GM18511 (cell line): Measurements from ENCODE around the gene ATP8A2.

Experiments
- ATAC-seq: cut with Tn5 transposase; IDR thresholded peaks from one replicate; pipeline ENCODE4 v1.9.1; 2021; ENCODE audit warnings: mild to moderate bottlenecking, moderate library complexity; ENCODE audit not compliant: unreplicated experiment

ATP8A2 gene

DNA sequence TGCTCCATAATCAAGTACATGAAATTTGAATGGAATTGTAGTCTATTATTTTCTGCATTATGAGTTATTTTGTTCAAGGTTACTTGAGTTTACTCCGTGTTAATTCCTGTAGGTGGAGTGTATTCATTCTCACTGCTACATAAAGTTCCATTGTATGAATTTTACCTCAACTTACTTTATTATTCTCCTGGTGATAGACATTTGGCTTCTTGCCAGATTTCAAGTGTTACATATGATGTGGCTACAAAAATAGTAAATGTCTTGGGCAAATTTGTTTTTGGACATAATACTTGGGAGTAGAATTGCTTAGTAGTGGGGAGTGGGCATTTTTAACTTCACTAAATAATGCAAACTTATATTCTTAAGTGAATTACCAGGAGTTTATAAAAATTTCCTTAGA is 351.1 kb downstream of the ATP8A2 start:
- no peak for ATAC-seq

DNA sequence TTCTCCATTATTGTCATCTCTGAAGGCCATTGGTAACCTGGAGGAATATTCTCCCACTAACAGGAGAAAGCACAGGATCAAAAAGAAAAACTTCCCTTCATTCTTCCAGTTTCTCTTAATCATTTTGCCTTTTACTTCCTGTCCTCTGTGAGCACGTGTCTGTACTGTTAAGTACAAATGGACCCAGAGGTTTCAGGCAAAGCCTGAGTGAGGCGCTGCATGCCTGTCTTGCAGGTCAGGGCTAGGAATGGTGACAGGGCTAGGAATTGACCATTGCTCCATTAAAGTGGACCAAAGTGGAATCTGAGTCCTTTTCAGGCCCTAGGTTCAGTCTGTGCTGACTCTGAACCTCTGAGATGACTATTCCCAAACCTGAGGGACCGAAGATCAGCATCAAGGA is 353.3 kb downstream of the ATP8A2 start:
- no peak for ATAC-seq

DNA sequence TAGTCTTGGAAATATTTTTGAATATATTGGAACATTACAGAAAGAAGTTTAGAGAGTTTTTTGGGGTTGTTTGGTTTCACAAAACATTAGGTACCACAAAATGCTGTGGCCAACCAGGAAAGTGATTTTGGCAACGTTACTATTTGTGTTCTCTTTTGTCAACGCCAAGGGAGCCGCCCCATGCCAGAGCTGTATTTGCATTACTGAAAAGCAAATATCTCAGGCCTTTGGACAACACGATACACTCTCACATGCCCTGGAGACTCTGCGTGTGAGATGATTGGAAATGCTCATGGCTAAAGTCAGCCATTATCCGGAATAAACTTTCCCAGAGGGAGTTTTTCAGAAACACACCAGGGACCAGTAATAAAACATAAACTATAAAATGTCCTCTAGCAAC is 355.5 kb downstream of the ATP8A2 start:
- ATAC-seq = no peak

DNA sequence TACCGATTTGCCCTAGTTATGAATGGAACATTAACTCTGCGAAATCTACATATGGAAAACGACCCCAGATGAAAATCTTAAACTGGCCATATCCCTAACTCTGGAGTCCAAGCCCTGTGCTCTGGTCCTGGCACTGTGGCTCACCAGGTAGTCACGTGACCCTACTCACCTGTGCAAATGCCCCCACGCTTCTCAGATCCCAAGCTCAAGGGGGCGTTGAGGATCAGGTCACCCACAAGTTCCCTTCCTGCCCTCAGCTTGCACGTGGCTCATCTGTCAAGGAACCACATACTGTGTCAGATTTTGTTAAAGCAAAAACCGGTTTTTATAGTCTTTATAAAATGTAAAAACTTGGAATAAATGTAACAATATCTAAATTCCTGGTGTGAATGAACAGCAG is 356.0 kb downstream of the ATP8A2 start:
- no peak for ATAC-seq

DNA sequence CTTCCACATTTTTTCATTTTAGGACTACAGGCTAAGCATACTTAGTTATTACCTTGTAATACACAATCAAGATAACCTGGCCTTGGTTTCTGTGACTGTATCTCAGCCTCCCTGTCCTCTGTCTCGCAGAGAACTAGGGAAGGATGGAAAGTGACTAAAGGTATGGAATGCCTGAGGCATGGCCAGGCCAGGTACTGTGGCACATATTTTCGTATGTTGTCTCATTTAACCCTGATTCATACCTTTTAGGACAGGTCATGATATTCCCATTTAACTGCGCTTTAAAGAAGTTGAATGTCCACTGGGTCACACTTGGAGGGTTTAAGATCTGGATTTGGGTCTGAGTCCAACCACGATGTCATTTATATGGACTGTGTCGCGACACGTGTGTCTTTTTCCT is 357.4 kb downstream of the ATP8A2 start:
- ATAC-seq = no peak

DNA sequence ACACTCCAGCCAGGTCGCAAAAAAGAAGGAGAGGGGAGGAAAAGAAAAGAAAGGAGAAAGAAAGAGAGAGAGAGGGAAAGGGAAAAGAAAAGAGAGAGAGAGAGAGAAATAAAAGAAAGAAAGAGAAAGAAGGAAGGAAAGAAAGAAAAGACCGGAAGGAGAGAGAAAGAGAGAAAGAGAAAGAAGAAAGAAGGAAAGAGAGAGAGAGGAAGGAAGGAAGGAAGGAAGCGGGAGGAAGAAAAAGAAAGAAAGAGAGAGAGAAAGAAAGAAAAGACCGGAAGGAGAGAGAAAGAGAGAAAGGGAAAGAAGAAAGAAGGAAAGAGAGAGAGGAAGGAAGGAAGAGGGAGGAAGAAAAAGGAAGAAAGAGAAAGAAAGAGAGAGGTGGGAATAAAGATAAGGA is 359.3 kb downstream of the ATP8A2 start:
- no peak for ATAC-seq

DNA sequence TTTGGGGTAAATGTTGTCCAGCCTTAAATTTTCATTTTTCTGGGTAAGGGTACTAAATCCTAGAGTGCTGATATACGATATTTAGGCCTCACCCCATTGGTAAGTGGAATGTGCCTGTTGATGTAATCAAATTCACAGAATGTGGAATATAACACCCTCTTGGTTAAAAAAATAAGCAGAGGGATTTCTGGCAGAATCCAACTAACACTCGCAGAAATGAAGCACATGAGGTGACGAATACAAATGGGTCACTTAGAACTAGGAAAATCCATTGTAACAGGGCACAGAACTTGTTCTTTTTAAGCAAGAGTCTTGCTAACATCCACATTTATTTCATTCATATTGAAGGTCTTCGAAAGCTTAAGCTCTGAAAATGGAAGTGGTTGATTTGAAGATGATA is 359.8 kb downstream of the ATP8A2 start:
- ATAC-seq = no peak

DNA sequence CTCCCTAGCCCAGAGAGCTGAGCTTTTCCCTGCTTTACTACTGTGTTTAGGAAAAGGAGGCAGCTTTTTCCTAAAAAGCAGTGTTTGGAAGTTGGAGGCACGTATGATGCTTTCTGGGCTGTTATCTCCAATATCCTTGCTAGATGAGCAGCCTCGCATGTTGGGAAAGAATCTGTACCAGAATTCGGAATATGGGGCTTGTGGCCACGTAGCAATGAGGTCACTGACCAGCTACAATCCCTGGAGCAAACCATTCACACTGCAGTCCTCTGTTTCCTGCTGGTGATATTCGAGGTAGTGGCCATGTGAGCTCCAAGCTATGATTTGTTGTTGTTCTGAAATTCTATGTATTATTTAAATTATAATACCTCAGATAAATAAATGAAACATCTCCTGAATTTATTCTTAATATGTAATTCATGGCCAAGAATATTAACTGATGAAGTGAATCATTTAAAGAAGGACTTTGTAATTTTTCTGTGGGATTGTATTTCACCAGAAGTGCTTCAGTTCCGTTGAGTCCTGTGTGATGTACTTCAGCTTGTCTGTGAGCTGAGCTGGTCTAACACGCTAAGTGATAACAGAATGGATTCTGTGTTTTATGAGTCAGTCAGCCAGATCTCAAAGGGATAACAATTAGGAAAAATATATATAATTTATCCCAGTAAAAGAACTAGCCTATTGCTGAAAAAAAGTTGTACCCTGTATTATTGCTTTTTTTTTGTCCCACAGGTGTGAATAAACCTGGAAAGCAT is 360.5 kb downstream of the ATP8A2 start:
- no peak for ATAC-seq

DNA sequence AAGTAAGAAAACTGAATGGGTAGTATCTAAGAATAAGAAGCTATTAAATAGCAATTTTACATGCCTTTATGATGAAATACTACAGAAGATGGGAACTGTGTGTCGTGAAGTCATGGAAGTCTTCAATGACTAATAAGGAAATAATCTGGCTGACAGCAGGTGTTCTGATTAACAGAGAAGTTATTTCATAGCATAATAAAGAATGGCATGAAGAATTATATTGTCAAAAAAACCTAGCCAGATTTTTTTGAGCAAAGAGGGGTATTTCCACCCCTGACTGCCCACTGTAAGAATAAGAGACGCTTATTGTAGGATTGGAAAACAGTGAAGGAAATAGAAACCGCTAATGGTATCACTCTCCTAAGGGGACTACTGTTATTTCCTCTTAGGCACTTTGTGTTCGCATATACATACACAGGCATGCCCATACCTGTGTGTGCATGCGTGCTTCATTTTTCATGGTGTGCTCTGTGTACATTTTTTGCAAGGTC is 361.3 kb downstream of the ATP8A2 start:
- ATAC-seq = no peak

DNA sequence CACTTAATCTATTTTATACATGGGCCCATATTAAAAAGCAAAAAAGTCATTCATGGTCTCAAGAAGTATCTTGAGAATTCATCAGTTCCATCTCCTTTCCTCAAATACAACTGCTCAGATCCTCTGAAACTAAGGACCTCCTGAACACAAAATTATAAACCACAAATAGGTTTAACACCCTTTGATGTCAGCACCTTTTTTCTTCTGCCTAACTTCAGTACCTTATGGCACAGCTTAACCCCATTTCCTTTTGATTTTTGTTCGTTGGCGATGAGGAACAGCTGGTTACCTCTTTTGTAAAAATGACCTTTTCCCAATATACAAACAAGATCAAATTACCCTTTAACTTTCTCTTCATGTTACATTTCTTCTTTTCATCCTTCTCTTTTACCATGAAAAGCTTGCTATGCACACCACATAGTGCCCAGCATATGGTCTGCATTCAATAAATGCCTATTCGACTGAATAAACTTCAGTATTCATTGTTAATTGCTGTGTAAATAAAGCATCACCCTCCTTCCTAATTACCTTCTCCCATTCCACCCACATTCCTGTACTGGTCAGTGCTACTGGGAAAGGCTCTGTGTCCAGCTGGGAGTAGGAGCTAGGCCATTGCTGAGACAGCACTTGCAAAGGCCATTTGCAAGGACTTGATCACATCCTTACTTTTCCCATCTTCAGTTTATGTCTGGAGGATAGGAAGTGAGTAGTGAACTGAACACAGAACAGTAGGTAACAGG is 362.1 kb downstream of the ATP8A2 start:
- ATAC-seq = no peak

DNA sequence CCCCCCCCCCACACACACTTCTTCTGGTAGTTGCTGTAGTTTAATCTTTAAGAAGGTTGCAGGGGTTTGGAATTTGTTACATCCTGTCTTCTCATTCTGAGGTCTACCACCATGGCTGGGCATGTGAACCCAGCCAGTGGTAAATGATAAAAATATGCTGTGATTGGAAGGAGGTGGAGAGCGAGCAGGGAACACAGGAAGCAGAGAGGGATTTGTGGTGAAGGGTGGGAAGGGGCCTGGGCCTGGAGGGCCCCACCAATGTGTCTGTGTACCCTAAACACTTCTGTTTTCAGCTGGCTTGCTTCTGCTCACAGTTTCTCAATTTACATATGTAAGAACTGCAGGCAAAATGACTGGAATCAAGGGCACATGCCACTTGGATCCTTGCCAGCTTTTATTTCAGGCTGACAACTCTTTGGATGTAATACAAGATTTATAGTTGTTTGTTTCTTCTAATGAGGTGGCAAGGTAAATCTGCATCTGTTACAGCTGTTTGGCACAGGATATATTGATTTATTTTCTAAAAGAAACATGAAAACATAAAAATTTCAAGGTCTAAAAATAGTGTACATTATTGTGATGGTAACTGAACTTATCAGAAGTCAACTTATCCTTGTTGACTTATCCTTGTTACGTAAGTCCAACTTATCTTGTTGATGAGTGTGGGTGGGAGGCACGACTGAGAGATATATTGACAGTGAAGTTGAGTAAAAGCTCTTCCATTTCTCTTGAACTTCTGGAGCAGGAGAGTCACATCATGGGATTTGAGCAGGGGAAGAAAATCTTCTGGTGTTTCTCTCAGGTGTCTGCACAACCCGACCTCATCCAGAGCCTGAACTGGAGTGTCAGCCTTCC is 366.8 kb downstream of the ATP8A2 start:
- no peak for ATAC-seq

DNA sequence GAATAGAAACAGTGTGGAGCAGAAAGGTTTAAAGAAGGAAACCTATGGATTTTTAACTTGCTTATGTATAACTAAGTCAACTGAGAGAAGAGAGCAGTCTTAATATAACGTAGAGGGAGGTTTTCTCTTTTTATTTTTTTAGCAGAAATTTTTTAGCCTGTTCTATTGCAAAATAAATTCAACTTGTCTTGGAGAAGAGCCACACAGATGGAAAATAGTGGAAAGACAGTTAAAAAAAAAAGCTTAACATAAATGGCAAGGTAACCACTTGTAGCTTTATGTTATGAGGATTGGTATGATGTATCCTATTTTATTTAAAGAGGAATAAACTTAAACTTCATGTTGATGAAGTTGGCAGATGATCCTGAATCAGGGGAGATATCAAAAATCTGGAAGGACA is 367.6 kb downstream of the ATP8A2 start:
- no peak for ATAC-seq

DNA sequence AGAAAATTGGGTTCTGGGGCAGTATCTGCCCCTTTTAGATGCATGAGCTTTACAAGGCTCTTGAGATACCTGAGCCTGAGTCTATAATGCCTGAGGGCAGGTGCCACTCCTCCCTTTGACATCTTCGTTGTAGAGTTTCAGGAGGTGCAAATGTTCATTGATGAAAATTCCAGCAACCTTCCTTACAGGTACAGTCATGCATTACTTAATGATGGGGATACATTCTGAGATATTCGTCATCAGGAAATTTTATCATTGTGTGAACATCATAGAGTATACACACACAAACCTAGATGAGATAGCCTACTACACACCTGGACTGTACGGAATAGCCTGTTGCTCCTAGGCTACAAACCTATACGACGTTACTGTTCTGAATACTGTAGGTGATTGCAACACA is 370.0 kb downstream of the ATP8A2 start:
- no peak for ATAC-seq

DNA sequence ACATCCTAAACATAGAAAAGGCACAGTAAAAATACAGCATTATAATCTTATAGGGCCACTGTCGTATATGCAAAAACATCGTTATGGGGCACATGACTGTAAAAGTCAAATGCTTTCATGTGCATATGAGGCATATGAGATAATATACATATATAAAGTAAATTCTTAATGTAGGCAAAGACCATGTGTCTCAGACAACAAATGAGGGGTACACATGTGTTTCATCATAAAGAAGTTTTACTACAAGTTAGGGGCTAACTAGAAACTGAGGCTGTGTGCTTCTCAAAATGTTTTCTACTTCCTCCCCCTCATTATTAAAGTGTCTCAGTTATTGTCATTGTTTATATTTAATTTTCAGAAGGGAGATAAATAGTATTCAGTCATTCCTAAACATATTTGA is 370.4 kb downstream of the ATP8A2 start:
- no peak for ATAC-seq

DNA sequence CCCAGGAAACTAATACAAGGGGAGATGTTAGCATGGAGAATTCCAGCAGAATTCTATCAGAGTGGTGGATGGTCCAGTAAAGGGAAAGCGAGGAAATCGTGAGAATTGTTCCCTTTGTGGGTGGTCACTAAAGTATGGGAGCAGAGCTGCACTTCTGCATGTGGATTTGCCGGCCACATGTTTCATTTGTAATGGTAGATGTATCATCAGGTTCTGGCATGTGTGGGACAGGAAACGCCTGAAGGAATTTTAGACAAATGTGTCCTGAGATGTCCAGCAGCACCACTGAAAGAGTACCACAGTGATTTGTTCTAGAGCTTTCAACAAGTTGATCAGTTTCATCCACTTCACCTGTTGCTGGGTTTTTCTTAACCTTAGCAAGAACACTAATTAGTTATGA is 371.6 kb downstream of the ATP8A2 start:
- ATAC-seq = no peak

DNA sequence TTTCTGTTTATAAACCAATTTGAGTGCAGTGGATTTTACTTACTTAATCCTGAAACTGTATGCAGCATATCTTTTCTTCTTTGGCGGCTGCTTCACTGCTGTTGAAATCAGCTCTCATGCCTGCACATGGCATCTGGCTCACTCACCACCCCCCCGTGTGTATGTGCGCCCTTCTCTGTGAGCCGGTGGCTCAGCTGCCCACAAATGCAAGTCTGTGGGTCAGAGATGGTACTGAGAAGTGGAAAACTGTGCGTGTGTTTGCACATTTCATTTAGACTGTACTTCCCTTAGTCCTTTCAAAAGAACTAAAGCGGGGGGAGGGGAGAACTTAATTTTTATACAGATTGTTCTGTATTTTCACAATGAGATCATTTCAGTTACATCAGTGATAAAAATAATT is 372.4 kb downstream of the ATP8A2 start:
- no peak for ATAC-seq

DNA sequence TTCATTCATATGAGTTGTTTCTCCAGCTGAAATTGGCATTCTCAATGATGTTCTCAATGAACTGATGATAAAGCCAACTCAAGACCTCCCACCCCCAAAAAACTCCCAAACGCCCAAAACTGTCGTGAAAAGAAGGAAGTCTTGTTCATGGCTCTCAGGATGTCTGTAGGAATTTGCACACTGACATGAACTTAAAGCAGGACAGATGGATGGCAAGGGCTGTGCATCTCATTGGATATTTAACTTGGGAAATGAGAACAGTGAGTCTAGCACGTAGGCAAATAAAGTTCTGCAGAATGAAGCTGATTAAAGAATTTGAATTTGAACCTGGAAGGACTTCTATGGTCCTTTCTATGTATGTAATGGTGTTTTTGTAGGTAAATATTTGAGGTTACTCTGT is 374.4 kb downstream of the ATP8A2 start:
- no peak for ATAC-seq

DNA sequence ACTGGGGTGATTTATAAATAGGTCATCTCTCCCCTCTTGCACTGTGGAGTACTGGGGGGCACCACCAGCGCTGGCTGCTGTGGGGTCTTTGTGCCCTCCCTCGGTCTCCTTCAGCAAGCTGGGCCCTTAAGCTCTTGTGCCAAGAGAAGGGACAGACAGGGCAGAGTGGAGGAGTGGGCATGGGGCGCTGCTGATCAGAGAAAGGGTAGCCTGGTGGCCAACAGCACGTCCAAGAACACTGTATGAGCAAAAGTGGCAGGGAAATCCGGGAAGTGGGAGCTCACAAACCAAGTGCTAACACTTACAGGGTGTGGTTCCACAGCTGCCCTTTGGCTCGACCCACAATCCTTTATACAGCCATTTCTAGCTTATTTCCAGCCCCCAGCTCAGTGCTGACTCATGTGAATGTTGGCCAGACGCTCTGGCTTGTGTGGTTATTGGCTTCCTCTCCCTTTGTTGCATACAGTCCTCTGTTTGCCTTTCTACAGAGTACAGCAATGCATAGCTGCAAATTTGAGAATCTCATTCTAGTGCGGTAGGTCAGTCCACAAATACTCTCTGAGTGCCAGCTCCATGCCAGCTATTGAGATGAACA is 381.3 kb downstream of the ATP8A2 start:
- no peak for ATAC-seq

DNA sequence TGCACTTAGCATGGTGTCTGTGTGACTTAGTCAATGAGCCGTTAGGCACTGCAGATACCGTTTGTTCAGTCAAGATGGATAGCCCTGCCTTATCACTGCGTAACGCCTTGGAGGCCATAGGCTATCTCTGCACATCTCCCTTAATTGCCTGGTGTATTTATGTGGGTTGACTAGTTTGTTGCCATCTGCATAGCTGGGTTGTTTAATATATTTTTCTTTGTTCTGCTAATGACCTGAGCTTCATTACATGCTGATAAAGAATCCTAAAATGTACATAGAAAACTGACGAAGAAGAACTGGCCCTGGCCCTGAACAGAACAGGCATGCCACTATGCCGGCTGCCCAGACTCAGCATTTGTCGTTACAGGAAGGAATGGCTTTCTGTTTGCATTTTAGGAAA is 382.2 kb downstream of the ATP8A2 start:
- ATAC-seq = no peak

DNA sequence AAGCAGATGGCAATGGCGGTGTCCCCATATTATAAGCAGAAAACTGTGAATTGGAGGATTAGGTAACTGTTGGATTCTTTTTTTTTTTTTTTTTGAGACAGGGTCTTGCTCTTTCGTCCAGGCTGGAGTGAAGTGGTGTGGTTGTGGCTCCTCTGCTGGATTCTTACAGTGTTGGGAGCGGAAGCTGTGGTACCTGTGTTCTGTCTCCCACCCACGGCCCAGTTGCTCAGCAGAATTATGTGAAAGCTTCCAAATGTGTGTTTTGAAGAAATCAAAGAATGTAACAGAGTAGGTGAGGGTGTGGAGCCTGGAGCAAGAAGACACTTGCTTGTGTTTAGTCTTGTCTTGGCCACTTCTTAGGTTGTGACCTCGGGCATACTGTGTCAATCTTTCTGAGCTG is 384.5 kb downstream of the ATP8A2 start:
- ATAC-seq = no peak

DNA sequence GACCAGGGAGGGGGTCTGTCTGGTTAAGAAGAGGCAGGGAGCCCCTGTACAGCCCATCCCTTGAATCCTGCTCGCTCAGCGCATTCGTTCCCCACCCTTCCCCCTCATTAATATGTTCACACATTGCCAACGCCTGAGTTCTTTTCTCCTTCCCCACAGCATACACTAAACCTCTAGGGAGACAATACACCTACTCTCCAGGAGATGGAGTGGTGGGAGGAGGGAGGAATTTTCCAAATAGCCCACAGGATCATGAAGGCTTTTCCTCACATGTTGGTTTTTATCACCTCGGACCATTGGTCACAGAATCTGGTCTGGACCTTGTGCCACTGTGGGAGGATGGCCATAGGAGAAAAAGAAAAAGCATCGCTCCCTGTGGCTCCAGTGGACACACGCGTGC is 385.1 kb downstream of the ATP8A2 start:
- no peak for ATAC-seq
